Naive thymus-derived CD4-positive, alpha-beta T cell (primary cell): ENCODE measurements around the gene MOB1B. TPM values are rescaled to one million over a fixed set of nuclear protein-coding genes. Genes with fewer than 3 reads are reported as not detected.

Experiments
- ATAC-seq: fragments of 150-1000 bp; cut with Tn5 transposase; 2 replicates; pipeline ENCODE4 v1.10.0; 2021; ENCODE audit warnings: mild to moderate bottlenecking, moderate library complexity
- CTCF ChIA-PET: fragments of 350-600 bp; sonication (Branson Sonifier 250); formaldehyde crosslinking; loops from one replicate; lab custom pipeline; 2021; ENCODE audit warnings: antibody characterized with exemption; lab: Charles Lee
- POLR2A ChIA-PET: fragments of 350-600 bp; sonication (Branson Sonifier 250); formaldehyde crosslinking; loops from one replicate; lab custom pipeline; 2021; ENCODE audit warnings: antibody characterized with exemption, inconsistent platforms; lab: Charles Lee
- DNase-seq, 9 donors: peaks; one replicate each; pipeline versions ENCODE4 v3.0.0 to v3.0.0-alpha.2; 2020 to 2022; ENCODE audit warnings: mixed read lengths in 1 of 9
- H3K27ac ChIP-seq: one replicate; pipeline ENCODE4 v1.7.0; 2013; ENCODE audit warnings: mild to moderate bottlenecking, low read depth, low read length, moderate library complexity
- H3K27me3 ChIP-seq, 2 donors: one replicate each; pipeline ENCODE4 v1.7.0; 2013; ENCODE audit warnings: low read length in 2 of 2, mild to moderate bottlenecking in 2 of 2, moderate library complexity in 2 of 2; ENCODE audit not compliant: control insufficient read depth in 2 of 2, insufficient read depth in 2 of 2
- H3K36me3 ChIP-seq, 3 experiments: 1 replicate in 2 of 3; 2 replicates in 1 of 3; pipeline ENCODE4 v1.7.0; 2013; ENCODE audit warnings: low read length in 3 of 3, mild to moderate bottlenecking in 3 of 3, moderate library complexity in 1 of 3; ENCODE audit not compliant: insufficient read depth in 3 of 3, control insufficient read depth in 2 of 3
- H3K4me1 ChIP-seq, 2 donors: one replicate each; pipeline ENCODE4 v1.7.0; 2013; ENCODE audit warnings: low read length in 2 of 2, mild to moderate bottlenecking in 2 of 2, moderate library complexity in 1 of 2; ENCODE audit not compliant: control insufficient read depth in 2 of 2, insufficient read depth in 2 of 2
- H3K4me3 ChIP-seq: 2 replicates; pipeline ENCODE4 v1.7.0; 2013; ENCODE audit warnings: mild to moderate bottlenecking, low read length
- H3K9me3 ChIP-seq, 3 experiments: 1 replicate in 2 of 3; 2 replicates in 1 of 3; pipeline ENCODE4 v1.7.0; 2013; ENCODE audit warnings: low read length in 3 of 3; ENCODE audit not compliant: control insufficient read depth in 2 of 3
- H3K27ac Mint-ChIP-seq, 9 donors: one replicate each; pipeline ENCODE4 v1.8.0; 2020 to 2022; ENCODE audit warnings: mixed read lengths in 9 of 9, mild to moderate bottlenecking in 8 of 9, moderate library complexity in 5 of 9, inconsistent platforms in 2 of 9
- H3K27me3 Mint-ChIP-seq, 5 donors: one replicate each; pipeline ENCODE4 v1.8.0; 2021 to 2022; ENCODE audit warnings: mixed read lengths in 5 of 5, mild to moderate bottlenecking in 1 of 5
- H3K36me3 Mint-ChIP-seq, 5 donors: one replicate each; pipeline ENCODE4 v1.8.0; 2020 to 2022; ENCODE audit warnings: mixed read lengths in 5 of 5, mild to moderate bottlenecking in 3 of 5, inconsistent platforms in 1 of 5
- H3K4me1 Mint-ChIP-seq, 7 donors: one replicate each; pipeline ENCODE4 v1.8.0; 2020 to 2022; ENCODE audit warnings: mixed read lengths in 7 of 7, mild to moderate bottlenecking in 3 of 7, inconsistent platforms in 1 of 7
- H3K4me3 Mint-ChIP-seq, 10 donors: one replicate each; pipeline ENCODE4 v1.8.0; 2020 to 2022; ENCODE audit warnings: mild to moderate bottlenecking in 10 of 10, mixed read lengths in 10 of 10, moderate library complexity in 6 of 10, inconsistent platforms in 2 of 10
- H3K9me3 Mint-ChIP-seq, 11 donors: one replicate each; pipeline ENCODE4 v1.8.0; 2020 to 2022; ENCODE audit warnings: mixed read lengths in 11 of 11, mild to moderate bottlenecking in 4 of 11, inconsistent platforms in 1 of 11, moderate library complexity in 1 of 11
- intact Hi-C, 2 donors: fragments of 100-400 bp; cut with micrococcal nuclease; formaldehyde crosslinking; loops; one replicate each; pipeline ENCODE4 v1.15.1; 2023
- polyA plus RNA-seq, 2 donors: library from polyadenylated mRNA; unstranded; fragments of 300-500 nt; fragmentation: Illumina TruSeq; gene quantifications; one replicate each; pipeline ENCODE4 v1.2.3, GENCODE V29; 2021
- total RNA-seq, 6 experiments: library from RNA in 5 of 6; stranded (reverse) in 5 of 6; gene quantifications; 1 replicate in 5 of 6; 2 replicates in 1 of 6; pipeline ENCODE4 v1.2.3 and lab custom pipeline; 2021 to 2026

MOB1B gene
- total and polyA plus RNA-seq, 7 experiments from 2014 or later, result 2.0 to 20.3 (median 12.4) TPM

DNA sequence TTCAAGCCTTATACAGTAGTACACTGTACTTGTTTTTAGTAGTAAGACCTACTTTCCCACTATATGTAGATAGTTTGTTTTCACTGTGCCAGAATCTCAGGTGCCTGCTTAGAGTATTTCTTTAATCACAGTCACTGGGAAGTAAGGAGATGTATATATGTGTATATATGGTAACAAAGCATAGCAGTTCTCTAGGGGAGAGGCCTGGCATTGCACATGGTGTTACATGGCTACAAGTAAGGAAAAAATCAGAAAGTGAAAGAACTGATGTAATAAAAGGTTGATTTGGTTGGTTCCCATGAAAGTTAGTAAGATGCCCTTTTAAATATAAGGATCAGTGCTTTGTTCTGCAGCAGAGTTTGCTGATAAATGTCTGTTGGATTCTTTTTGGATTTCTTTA, 81.9 kb downstream of the MOB1B start:
- H3K27ac Mint-ChIP-seq, result no peak overlapping the region

DNA sequence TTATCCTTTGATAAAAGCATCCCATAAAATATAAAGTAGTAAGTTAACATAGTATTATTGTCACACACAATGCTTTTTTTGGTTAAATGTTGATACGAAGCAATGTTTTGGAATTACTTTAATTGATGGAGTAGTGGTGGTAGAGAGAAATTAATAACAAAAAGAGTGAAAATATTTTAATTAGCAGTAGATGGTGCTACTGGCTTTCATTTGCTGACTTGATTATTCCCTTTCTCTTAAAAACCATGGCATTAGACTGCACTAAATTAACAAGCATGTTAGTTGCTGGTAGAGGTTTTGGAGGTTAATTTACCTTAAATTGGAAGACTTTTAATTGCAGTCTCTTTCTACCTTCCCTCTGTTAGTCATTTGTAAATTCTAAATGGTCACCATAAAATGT, 82.4 kb downstream of the MOB1B start:
- Histone ChIP-seq H3K36me3 (no peaks in the 10 kb centered on the region), H3K4me1 (no peaks in the 10 kb centered on the region), H3K9me3 (no peaks in the 10 kb centered on the region), H3K27me3 (no peaks in the 10 kb centered on the region), H3K4me3 (no peak overlapping the region), H3K27ac (no peak overlapping the region)
- peak in 1 of 9 donors; percentile 38 for DNase-seq
- no peak overlapping the region for H3K27ac Mint-ChIP-seq
- H3K27me3 Mint-ChIP-seq, result no peaks in the 10 kb centered on the region
- no peaks in the 10 kb centered on the region for H3K9me3 Mint-ChIP-seq
- H3K4me1 Mint-ChIP-seq, result no peaks in the 10 kb centered on the region
- no peaks in the 10 kb centered on the region for H3K36me3 Mint-ChIP-seq
- intact Hi-C loops, result loop anchor here in 1 of 2 donors (1.0 to 2.0 kb wide), 2 partner anchors 26 to 200 kb away; no protein-coding TSS in a partner anchor
- ChIA-PET POLR2A (no interaction called here), CTCF (interaction anchor here (0.7 to 3.0 kb wide), 4 partner anchors 24 to 333 kb away, joined by 3 to 22 read pairs (median 4); no protein-coding TSS in a partner anchor)
- no peak overlapping the region for H3K4me3 Mint-ChIP-seq
- peak; percentile 49 for ATAC-seq

More for the DNA sequence above, 81.9 kb downstream of the MOB1B start:
- ChIA-PET POLR2A (no interaction called here), CTCF (interaction anchor here (0.7 to 1.0 kb wide), 2 partner anchors 26 to 283 kb away, joined by 3 to 6 read pairs; no protein-coding TSS in a partner anchor)
- no peaks in the 10 kb centered on the region for H3K27me3 Mint-ChIP-seq
- H3K4me3 ChIP-seq, result no peak overlapping the region
- H3K27ac ChIP-seq, result no peak overlapping the region
- H3K9me3 ChIP-seq, result no peaks in the 10 kb centered on the region
- no peak overlapping the region for H3K4me3 Mint-ChIP-seq
- no peaks in the 10 kb centered on the region for H3K27me3 ChIP-seq
- H3K36me3 Mint-ChIP-seq, result peaks cover 0 to 4% (median 0%) of the 10 kb centered on the region in 5 donors
- no peaks in the 10 kb centered on the region for H3K4me1 ChIP-seq
- intact Hi-C loops, result loop anchor here in 1 of 2 donors (1.0 to 2.0 kb wide), 2 partner anchors 26 to 201 kb away; no protein-coding TSS in a partner anchor
- DNase-seq (no peak), ATAC-seq (no peak)
- no peaks in the 10 kb centered on the region for H3K36me3 ChIP-seq
- no peaks in the 10 kb centered on the region for H3K4me1 Mint-ChIP-seq
- no peaks in the 10 kb centered on the region for H3K9me3 Mint-ChIP-seq

GRCh38 chr4:70991596-70991995, 89.4 kb downstream of the MOB1B start:
- H3K4me1 Mint-ChIP-seq, result peaks cover 21 to 37% (median 27%) of the 10 kb centered on the region in 7 donors
- ChIA-PET POLR2A (no interaction called here), CTCF (interaction anchor here (0.5 to 1.0 kb wide), 2 partner anchors 51 to 90 kb away, joined by 3 read pairs; partner anchors contain the start of gene MOB1B)
- peak overlapping the region in 4 of 9 donors; percentile 28 to 95 (median 86) for H3K27ac Mint-ChIP-seq
- Histone ChIP-seq H3K4me3 (no peak overlapping the region), H3K27ac (no peak overlapping the region), H3K9me3 (no peaks in the 10 kb centered on the region), H3K27me3 (no peaks in the 10 kb centered on the region), H3K4me1 (peaks cover 9 to 23% of the 10 kb centered on the region in 2 donors), H3K36me3 (peaks cover 0 to 6% (median 0%) of the 10 kb centered on the region in 3 experiments)
- ATAC-seq (no peak), DNase-seq (no peak)
- peak overlapping the region in 2 of 10 donors; percentile 34 to 43 for H3K4me3 Mint-ChIP-seq
- no peaks in the 10 kb centered on the region for H3K9me3 Mint-ChIP-seq
- peaks cover 0 to 23% (median 0%) of the 10 kb centered on the region in 5 donors for H3K36me3 Mint-ChIP-seq
- H3K27me3 Mint-ChIP-seq, result no peaks in the 10 kb centered on the region
- intact Hi-C loops, result loop anchor here (5.0 kb wide), 2 partner anchors 64 to 254 kb away; no protein-coding TSS in a partner anchor

DNA sequence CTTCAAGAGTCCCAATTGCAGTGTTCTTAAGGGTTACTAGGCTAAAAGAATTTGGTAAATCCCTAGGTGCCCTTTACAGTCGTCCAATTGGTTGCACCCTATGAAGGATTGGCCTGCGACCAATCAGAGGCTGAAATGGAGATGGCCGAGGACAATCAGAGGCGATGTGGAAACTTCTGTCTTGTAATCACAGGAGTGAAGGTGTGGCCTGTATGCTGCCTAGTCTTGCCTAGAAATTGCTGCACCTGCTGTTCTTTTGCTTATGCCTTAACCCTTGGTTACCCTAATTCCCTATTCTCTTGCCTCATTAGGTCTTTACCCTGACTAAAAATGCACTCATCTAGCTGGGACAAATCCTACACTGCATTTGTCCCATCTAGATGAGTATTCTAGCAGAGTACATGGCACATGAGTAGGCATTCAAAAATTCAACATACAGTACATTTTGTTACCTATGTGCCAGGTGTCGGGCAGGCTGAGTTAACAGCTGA, 90.3 kb downstream of the MOB1B start:
- no peaks in the 10 kb centered on the region for H3K9me3 ChIP-seq
- H3K4me3 Mint-ChIP-seq, result peak overlapping the region; percentile 86 to 98 (median 94)
- H3K36me3 ChIP-seq, result peaks cover 0 to 6% (median 0%) of the 10 kb centered on the region in 3 experiments
- H3K4me1 ChIP-seq, result peaks cover 18 to 26% of the 10 kb centered on the region in 2 donors
- H3K4me3 ChIP-seq, result peak overlapping the region; percentile 86
- POLR2A ChIA-PET, result interaction anchor here (1.1 to 3.9 kb wide), 4 partner anchors 14 to 305 kb away, joined by 3 to 28 read pairs (median 6); partner anchors contain the start of gene GRSF1
- peak overlapping the region; percentile 79 for H3K27ac ChIP-seq
- H3K27me3 ChIP-seq, result no peaks in the 10 kb centered on the region
- peaks cover 29 to 46% (median 36%) of the 10 kb centered on the region in 7 donors for H3K4me1 Mint-ChIP-seq
- DNase-seq (no peak), ATAC-seq (no peak)
- peaks cover 0 to 26% (median 0%) of the 10 kb centered on the region in 5 donors for H3K36me3 Mint-ChIP-seq
- peak overlapping the region; percentile 79 to 96 (median 94) for H3K27ac Mint-ChIP-seq
- no peaks in the 10 kb centered on the region for H3K9me3 Mint-ChIP-seq
- intact Hi-C loops, result loop anchor here (2.0 to 5.0 kb wide), 3 partner anchors 65 to 288 kb away; no protein-coding TSS in a partner anchor
- CTCF ChIA-PET, result interaction anchor here (0.9 to 1.4 kb wide), 2 partner anchors 10 to 18 kb away, joined by 3 to 8 read pairs; no protein-coding TSS in a partner anchor
- H3K27me3 Mint-ChIP-seq, result no peaks in the 10 kb centered on the region

- Mint-ChIP-seq H3K27ac (peak within 1 kb of the TSS; percentile 84 to 97 (median 94)), H3K4me3 (peak within 1 kb of the TSS; percentile 86 to 98 (median 94)), H3K27me3 (no peaks in the 10 kb centered on the region), H3K4me1 (peaks cover 31 to 56% (median 45%) of the 10 kb centered on the region in 7 donors), H3K9me3 (no peaks in the 10 kb centered on the region), H3K36me3 (peaks cover 0 to 31% (median 7%) of the 10 kb centered on the region in 5 donors)
- DNase-seq (peak; percentile 77 to 93 (median 80)), ATAC-seq (peak; percentile 96)
- CTCF ChIA-PET, result interaction anchor here (0.9 to 2.2 kb wide), 5 partner anchors 9 to 259 kb away, joined by 3 to 16 read pairs (median 5); partner anchors contain the start of gene MOB1B
- intact Hi-C loops, result loop anchor here (1.0 to 5.0 kb wide), 10 partner anchors 11 to 305 kb away; partner anchors contain the start of genes GRSF1 (in 2 of the 2), MOB1B (in 2 of the 2) and UTP3 (in 2 of the 2)
- Histone ChIP-seq H3K27me3 (no peaks in the 10 kb centered on the region), H3K9me3 (no peaks in the 10 kb centered on the region), H3K27ac (peak within 1 kb of the TSS; percentile 79), H3K4me1 (peaks cover 19 to 26% of the 10 kb centered on the region in 2 donors), H3K4me3 (peak within 1 kb of the TSS; percentile 86), H3K36me3 (peaks cover 0 to 8% (median 0%) of the 10 kb centered on the region in 3 experiments)
- POLR2A ChIA-PET, result interaction anchor here (0.6 to 3.9 kb wide), 12 partner anchors 9 to 306 kb away, joined by 3 to 28 read pairs (median 4); partner anchors contain the start of genes GRSF1 and MOB1B
Measured at GRCh38 chr4:70993181-70994068, 91.3 kb downstream of the MOB1B start, which contains the start of gene DCK. DCK (plus strand) TSS chr4:70993649; CDS start chr4:70993836, 187 bp downstream.
